ENCODE results near the gene KDM3B.
A peak's percentile ranks its signal among the peaks of the same experiment; 100 is the strongest.

Gene KDM3B

DNA sequence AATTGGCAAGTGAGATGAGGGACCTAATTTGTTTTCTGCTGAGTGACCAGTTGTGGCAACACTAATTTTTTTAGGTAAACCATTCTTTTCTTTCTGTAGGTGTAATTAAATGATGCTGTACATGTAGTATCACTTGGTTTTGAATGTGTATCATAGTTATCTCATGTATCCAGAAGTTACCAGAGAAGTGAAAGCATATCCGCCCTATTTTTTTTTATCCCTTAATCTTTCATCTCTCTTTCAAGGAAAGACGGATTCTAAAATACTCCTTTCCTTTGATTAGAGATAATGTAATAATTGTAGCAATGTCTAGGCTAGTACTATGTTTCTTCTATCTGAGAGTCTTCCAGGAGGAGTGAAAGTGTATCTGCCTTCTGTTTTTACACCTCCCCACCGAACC, 7.1 kb downstream of the KDM3B start:
- H3K4me3 ChIP-seq (ENCODE audit: low read depth, low read length): no peak overlapping the region
- TF ChIP-seq MYC (IDR thresholded peaks at IDR 0.05; ENCODE audit: low read depth, low read length) (no peak), POLR2A (IDR thresholded peaks at IDR 0.05; ENCODE audit: extremely low read depth, insufficient read length) (no peak)
- TF ChIP-seq, protein P1, sequence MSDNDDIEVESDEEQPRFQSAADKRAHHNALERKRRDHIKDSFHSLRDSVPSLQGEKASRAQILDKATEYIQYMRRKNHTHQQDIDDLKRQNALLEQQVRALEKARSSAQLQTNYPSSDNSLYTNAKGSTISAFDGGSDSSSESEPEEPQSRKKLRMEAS (IDR thresholded peaks at IDR 0.05; ENCODE audit: low read depth, low read length): no peak
- TF ChIP-seq, protein P2, sequence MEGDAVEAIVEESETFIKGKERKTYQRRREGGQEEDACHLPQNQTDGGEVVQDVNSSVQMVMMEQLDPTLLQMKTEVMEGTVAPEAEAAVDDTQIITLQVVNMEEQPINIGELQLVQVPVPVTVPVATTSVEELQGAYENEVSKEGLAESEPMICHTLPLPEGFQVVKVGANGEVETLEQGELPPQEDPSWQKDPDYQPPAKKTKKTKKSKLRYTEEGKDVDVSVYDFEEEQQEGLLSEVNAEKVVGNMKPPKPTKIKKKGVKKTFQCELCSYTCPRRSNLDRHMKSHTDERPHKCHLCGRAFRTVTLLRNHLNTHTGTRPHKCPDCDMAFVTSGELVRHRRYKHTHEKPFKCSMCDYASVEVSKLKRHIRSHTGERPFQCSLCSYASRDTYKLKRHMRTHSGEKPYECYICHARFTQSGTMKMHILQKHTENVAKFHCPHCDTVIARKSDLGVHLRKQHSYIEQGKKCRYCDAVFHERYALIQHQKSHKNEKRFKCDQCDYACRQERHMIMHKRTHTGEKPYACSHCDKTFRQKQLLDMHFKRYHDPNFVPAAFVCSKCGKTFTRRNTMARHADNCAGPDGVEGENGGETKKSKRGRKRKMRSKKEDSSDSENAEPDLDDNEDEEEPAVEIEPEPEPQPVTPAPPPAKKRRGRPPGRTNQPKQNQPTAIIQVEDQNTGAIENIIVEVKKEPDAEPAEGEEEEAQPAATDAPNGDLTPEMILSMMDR (IDR thresholded peaks at IDR 0.05; ENCODE audit: low read depth, low read length): no peak
- no peak for DNase-seq (ENCODE audit: low read depth)

DNA sequence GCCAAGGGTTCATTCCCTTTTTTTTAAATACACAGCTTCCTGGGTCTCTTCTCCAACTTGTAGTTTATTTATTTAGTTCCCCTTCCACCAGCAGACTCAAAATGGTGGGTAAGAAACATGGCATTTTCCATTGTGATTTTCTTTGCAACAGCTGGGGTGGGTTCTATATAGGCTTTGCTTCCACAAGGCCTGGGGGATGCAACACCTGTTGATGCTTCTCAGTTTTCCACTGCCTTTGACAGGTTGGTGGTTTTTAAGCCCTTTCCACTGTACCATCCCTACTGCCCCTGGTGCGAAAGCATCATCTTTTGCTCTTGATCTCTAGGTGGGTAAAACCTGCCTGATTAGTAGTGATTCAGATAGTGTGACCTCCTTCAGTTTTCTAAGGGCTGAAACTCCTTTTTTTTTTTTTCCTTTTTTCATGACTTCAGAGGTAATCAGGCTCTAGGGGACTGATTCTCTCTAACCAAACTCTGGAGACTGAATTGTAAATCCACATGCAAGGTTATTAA, 8.5 kb downstream of the KDM3B start:
- no peak overlapping the region for H3K4me3 ChIP-seq (ENCODE audit: low read depth, low read length)
- TF ChIP-seq, protein P2 (IDR thresholded peaks at IDR 0.05; ENCODE audit: low read depth, low read length): no peak
- no peak for DNase-seq (ENCODE audit: low read depth)

DNA sequence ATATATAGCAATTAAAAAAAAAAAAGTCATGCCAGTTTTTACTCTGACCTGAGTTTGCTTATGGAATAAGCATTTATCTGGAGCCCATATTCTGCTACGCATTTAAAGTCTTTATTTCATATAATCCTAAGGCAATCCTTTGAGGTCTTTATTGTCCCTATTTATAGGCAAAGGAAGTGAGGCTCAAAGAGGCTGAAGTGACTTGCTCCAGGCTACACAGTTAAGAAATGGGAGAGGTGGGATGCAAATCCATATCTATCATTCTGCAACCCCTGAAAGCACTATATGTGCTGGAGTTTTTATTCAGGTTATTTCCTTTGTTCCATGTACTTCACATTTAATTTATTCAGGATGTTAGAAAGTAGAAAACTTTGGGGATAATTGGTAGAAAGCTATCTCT, 12.1 kb downstream of the KDM3B start:
- TF ChIP-seq MYC (IDR thresholded peaks at IDR 0.05; ENCODE audit: low read depth, low read length): no peak
- TF ChIP-seq POLR2A (IDR thresholded peaks at IDR 0.05; ENCODE audit: extremely low read depth, insufficient read length): no peak
- TF ChIP-seq, protein P1 (IDR thresholded peaks at IDR 0.05; ENCODE audit: low read depth, low read length): no peak
- TF ChIP-seq, protein P2 (IDR thresholded peaks at IDR 0.05; ENCODE audit: low read depth, low read length): no peak
- no peak overlapping the region for H3K4me3 ChIP-seq (ENCODE audit: low read depth, low read length)
- no peak for DNase-seq (ENCODE audit: low read depth)

DNA sequence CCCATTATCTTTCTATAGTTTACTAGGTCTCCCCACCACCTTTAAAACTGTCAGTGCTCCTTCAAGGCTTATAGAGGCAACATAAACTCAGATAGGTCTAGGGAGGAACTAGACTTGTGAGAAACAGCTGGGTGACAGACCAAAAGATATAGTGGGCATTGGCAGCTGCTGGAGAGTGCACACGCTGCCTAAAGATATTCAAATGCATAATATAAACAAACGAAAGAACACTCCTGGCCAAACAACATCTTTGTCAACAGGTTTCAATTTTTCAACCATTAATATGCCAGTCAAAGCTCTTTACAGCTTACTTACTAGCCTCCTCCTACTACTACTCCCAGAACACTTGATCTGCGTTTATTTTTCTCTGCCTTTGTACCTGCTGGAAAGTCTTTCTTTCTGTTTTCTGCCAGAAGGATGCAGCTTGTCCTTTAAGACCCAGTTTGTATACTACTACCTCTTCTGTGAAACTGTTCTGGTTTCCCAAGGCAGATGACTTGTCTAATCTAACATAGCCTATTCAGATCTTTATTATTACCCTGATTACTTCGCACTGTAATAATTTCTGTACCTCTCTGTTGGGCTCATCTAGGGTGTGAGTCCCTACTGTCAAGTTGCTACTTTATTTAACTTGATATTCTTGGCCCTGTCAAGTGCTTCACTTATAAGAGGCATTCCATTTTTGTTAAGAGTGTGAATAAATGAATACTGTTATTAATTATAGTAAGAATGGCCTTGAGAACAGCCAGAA, 14.3 kb downstream of the KDM3B start:
- no peak for DNase-seq (ENCODE audit: low read depth)
- TF ChIP-seq, protein P2 (IDR thresholded peaks at IDR 0.05; ENCODE audit: low read depth, low read length): no peak
- TF ChIP-seq POLR2A (IDR thresholded peaks at IDR 0.05; ENCODE audit: extremely low read depth, insufficient read length) (no peak), MYC (IDR thresholded peaks at IDR 0.05; ENCODE audit: low read depth, low read length) (no peak)
- TF ChIP-seq, protein P1 (IDR thresholded peaks at IDR 0.05; ENCODE audit: low read depth, low read length): no peak
- H3K4me3 ChIP-seq (ENCODE audit: low read depth, low read length): no peak overlapping the region

DNA sequence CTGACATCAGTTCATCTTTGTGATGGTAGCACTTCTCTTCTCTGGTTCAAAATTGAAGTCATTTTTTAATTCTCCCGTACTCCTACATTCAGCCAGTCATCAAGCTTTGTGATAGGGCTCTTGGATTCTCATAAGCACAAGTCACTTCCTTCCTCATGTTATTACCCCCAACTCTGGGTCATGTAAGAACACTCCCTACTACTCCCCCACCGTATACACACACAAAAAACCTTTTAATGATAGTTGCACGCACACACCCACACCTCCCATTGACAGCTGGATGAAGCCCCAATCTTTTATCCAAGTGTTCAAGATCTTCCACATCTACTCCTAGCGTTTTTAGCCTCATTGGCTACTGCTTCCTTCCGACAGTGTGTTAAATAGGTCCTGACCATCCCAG, 16.8 kb downstream of the KDM3B start:
- TF ChIP-seq, protein P2 (IDR thresholded peaks at IDR 0.05; ENCODE audit: low read depth, low read length): no peak
- TF ChIP-seq MYC (IDR thresholded peaks at IDR 0.05; ENCODE audit: low read depth, low read length) (no peak), POLR2A (IDR thresholded peaks at IDR 0.05; ENCODE audit: extremely low read depth, insufficient read length) (no peak)
- TF ChIP-seq, protein P1 (IDR thresholded peaks at IDR 0.05; ENCODE audit: low read depth, low read length): no peak
- H3K4me3 ChIP-seq (ENCODE audit: low read depth, low read length): no peak overlapping the region
- peak; percentile 72 for DNase-seq (ENCODE audit: low read depth)

Measured in NB4 (cell line).